Brain microvascular endothelial cell (primary cell): ENCODE data around the gene ZBTB46.

Experiments
- DNase-seq: peaks from one replicate; pipeline ENCODE4 v3.0.0-alpha.2; 2020
- H3K27ac ChIP-seq: fragments of 250-450 bp; sonication (Bioruptor Pico); 2 replicates; pipeline ENCODE4 v1.5.1; 2020; ENCODE audit warnings: mild to moderate bottlenecking, moderate library complexity
- H3K27me3 ChIP-seq: fragments of 250-450 bp; sonication (Bioruptor Pico); replicated peaks from 2 replicates; pipeline ENCODE4 v1.5.1; 2020; ENCODE audit warnings: mild to moderate bottlenecking
- H3K36me3 ChIP-seq: fragments of 250-450 bp; sonication (Bioruptor Pico); replicated peaks from 2 replicates; pipeline ENCODE4 v1.5.1; 2020; ENCODE audit warnings: mild to moderate bottlenecking
- H3K4me3 ChIP-seq: 2 replicates; pipeline ENCODE4 v1.5.1; 2011; ENCODE audit warnings: low read depth, mild to moderate bottlenecking, control low read depth, low read length, moderate library complexity
- in situ Hi-C: cut with HindIII; loops from 2 replicates; pipeline ENCODE4 v1.10.0; 2017; ENCODE audit warnings: low sequenced_read_pairs, low pct_ligation_motif_present
- TF ChIP-seq, protein P1 (sequence below): IDR thresholded peaks from 2 replicates; pipeline ENCODE4 v1.5.1; 2011; ENCODE audit warnings: low read depth, mild to moderate bottlenecking, moderate library complexity, low read length, control low read depth, inconsistent platforms; ENCODE audit errors: missing control alignments

The ZBTB46 gene

DNA sequence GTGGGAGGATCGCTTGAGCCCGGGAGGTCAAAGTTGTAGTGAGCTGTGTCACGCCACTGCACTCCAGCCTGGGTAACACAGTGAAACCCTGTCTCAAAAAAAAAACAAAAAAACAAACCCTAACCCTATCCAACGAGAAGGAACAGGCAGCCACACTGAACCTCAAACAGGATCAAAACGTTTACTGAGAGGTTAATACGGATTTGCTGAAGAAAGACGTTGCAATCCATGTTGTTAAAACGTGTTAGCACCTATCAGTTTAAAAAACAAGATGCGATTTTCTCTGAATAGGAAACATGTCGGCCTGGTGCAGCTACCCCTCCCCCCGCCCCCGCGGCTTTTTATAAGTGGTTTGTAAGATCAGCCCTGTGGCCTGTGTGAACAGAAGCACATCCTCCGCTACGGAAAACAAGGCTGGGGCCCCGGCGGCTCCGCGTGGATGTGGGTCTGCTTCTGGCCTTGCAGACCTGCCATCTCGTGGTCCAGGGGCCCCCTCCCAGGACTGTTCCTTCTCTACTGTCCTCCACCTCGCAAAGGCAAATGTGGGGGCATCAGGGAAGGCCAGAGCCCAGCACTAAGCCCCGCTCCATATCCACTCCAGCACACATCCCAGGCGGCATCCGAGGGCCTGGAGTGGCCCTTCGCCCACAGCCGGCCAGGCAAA lies 80.1 kb downstream of the ZBTB46 start:
- DNase-seq = no peak
- Histone ChIP-seq H3K27ac (no peak overlapping the region), H3K27me3 (no peaks in the 10 kb centered on the region), H3K36me3 (no peaks in the 10 kb centered on the region), H3K4me3 (no peak overlapping the region)
- TF ChIP-seq, protein P1, sequence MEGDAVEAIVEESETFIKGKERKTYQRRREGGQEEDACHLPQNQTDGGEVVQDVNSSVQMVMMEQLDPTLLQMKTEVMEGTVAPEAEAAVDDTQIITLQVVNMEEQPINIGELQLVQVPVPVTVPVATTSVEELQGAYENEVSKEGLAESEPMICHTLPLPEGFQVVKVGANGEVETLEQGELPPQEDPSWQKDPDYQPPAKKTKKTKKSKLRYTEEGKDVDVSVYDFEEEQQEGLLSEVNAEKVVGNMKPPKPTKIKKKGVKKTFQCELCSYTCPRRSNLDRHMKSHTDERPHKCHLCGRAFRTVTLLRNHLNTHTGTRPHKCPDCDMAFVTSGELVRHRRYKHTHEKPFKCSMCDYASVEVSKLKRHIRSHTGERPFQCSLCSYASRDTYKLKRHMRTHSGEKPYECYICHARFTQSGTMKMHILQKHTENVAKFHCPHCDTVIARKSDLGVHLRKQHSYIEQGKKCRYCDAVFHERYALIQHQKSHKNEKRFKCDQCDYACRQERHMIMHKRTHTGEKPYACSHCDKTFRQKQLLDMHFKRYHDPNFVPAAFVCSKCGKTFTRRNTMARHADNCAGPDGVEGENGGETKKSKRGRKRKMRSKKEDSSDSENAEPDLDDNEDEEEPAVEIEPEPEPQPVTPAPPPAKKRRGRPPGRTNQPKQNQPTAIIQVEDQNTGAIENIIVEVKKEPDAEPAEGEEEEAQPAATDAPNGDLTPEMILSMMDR = no peak
- in situ Hi-C loops = no loop called here

DNA sequence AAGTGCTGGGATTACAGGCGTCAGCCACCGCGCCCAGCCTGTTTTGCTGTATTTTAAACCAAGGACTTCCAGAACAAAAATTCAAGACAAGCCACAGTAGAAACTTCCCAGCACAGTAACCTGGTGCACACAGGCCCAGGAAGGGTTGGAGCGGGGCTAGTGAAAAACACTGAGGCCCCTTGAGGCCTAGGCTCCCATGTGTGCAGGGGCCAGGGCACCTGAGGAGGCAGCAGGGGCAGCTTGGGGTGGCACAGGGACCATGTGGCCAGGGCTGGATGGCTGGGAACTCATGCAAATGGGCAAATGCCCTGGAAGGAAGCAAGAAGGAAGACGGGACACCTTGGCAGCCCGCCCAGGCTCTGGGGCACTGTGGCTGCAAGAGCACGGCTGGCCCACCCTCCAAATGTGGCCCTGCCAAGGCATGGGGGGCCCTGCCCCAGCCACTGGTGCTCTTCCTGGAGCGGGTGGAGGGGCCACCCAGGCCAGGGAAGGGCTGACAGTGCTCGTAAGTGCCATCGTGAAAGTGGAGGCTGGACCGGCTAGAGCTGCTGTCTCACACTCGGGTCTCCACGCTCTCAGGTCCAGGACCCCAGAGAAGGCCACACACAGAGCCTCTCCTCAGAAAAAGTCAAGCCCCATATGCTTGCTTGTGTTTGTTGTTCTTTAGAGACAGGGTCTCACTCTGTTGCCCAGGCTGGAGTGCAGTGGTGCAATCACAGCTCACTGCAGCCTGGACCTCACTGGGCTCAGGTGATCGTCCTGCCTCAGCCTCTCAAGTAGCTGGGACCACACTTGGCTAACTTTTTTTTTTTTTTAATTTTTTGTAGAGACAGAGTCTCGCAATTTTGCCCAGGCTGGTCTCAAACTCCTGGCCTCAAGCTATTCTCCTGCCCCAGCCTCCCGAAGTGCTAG lies 81.2 kb downstream of the ZBTB46 start:
- no peak for DNase-seq
- Histone ChIP-seq H3K36me3 (no peaks in the 10 kb centered on the region), H3K27ac (no peak overlapping the region), H3K4me3 (no peak overlapping the region), H3K27me3 (no peaks in the 10 kb centered on the region)
- in situ Hi-C loops = no loop called here
- TF ChIP-seq, protein P1 = no peak

DNA sequence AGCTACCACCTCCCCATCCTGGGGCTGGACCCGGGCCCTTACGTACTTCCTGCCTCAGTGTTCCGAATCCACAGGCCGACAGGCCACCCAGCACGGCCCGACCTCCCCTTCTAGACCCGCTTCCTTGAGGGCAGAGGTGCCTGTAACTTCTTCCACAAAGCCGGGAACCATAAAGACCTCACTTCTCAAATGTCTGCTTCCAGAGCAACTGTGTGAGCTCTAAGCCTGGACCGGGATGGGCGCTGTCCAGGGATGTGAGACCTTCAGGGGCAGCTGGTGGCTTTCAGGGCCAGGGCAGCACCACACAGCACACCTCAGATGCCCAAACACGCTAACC lies 82.2 kb downstream of the ZBTB46 start:
- Histone ChIP-seq H3K27me3 (no peaks in the 10 kb centered on the region), H3K36me3 (no peaks in the 10 kb centered on the region), H3K27ac (no peak overlapping the region), H3K4me3 (no peak overlapping the region)
- in situ Hi-C loops = no loop called here
- no peak for DNase-seq
- TF ChIP-seq, protein P1 = no peak

DNA sequence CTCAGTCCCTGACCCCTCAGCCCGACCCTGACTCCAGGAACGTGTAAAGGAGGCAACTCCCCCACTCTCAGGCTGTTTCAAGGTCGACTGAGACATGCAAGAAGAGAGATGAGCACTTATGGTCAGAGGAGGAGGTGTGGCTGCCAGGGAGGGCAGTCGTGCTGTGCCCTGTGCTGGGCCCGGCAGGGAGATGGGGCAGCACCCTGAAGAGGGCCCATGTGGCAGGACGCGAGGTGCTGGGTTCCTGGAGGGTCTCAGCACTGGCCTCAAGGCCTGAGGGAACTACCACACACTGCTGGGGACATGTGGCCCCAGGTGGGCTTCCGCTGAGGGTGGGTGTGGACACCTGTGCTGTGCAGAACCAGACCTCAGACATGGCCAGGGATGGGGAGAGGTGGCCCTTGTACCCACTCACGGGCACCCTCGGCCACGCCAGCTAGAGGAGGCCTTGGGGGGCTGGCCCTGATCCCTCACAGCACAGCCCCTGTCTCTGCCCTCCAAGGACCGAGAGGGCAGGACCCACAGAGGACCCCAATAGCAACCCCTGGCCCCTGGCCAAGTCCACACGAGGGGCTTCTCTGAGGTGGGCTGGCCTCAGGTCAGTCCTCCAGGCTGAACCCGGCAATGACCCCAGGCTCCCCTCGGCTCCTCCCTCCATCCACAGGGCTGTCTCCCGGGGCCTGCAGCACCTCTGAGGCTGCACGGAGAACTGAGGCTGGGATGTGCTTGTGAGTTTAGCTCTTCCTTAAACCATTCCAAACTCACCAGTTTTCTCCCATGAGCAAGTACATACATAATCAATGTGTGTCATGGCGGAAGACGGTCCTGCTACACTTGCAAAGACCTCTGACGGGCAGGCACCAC lies 82.8 kb downstream of the ZBTB46 start:
- DNase-seq = no peak
- no peaks in the 10 kb centered on the region for H3K27me3 ChIP-seq
- no peak overlapping the region for H3K4me3 ChIP-seq
- in situ Hi-C loops = no loop called here
- no peak overlapping the region for H3K27ac ChIP-seq
- no peaks in the 10 kb centered on the region for H3K36me3 ChIP-seq
- TF ChIP-seq, protein P1 = no peak

DNA sequence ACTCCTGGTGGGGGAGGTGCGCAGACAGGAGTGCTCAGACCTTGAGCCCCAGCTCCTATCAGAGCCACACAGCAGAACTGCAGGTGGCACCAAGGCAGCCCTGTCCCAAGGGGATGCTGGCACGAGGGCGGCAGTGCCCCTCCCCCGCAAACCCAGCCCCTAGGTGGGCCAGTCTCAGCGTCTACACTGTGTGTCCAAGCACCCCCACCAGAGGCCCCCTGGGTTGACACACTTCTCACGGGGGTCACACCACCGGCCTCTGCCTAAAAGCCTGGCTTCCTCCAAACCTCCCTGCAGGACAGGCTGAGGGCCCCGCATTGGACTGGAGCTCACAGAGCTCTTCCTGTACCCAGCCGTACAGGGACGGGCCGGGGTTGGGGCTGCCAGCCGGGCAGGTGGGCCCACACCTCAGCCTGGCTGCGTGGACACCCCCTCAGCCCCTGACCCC lies 83.4 kb downstream of the ZBTB46 start:
- in situ Hi-C loops = no loop called here
- DNase-seq = no peak
- H3K36me3 ChIP-seq = peaks cover 1% of the 10 kb centered on the region
- H3K4me3 ChIP-seq = no peak overlapping the region
- no peaks in the 10 kb centered on the region for H3K27me3 ChIP-seq
- TF ChIP-seq, protein P1 = no peak
- no peak overlapping the region for H3K27ac ChIP-seq
